HL-60/S4 treated with retinoic acid at 250 ng/mL for 4 days and 3 days (cell line): ENCODE data around the gene ZHX3.

Source experiments
- in situ Hi-C: fragments of 300-500 bp; cut with MboI; formaldehyde crosslinking; loops from 2 replicates; pipeline ENCODE4 v1.7.0; 2022; ENCODE audit warnings: low sequenced_read_pairs

Gene ZHX3

GRCh38 chr20:41306061-41306727 is 11.3 kb downstream of the ZHX3 start:
- in situ Hi-C loops: no loop called here

- in situ Hi-C loops: no loop called here
Measured at GRCh38 chr20:41304424-41305079, 13.0 kb downstream of the ZHX3 start.

GRCh38 chr20:41304002-41304401 is 13.5 kb downstream of the ZHX3 start:
- in situ Hi-C loops: no loop called here

GRCh38 chr20:41300886-41301285 is 16.6 kb downstream of the ZHX3 start:
- in situ Hi-C loops: no loop called here

GRCh38 chr20:41300383-41300782 is 17.1 kb downstream of the ZHX3 start:
- in situ Hi-C loops: no loop called here

- in situ Hi-C loops: no loop called here
Measured at GRCh38 chr20:41299899-41300298, 17.6 kb downstream of the ZHX3 start.

GRCh38 chr20:41293269-41294037 is 24.1 kb downstream of the ZHX3 start:
- in situ Hi-C loops: no loop called here

GRCh38 chr20:41290804-41291389 is 26.6 kb downstream of the ZHX3 start:
- in situ Hi-C loops: no loop called here

- in situ Hi-C loops: no loop called here
Measured at GRCh38 chr20:41287327-41287726, 30.2 kb downstream of the ZHX3 start.

GRCh38 chr20:41286240-41286851 is 31.2 kb downstream of the ZHX3 start:
- in situ Hi-C loops: no loop called here

GRCh38 chr20:41279546-41280225 is 37.8 kb downstream of the ZHX3 start:
- in situ Hi-C loops: no loop called here

GRCh38 chr20:41278936-41279335 is 38.6 kb downstream of the ZHX3 start:
- in situ Hi-C loops: no loop called here

- in situ Hi-C loops: no loop called here
Measured at GRCh38 chr20:41277049-41277448, 40.5 kb downstream of the ZHX3 start.

- in situ Hi-C loops: no loop called here
Measured at GRCh38 chr20:41276317-41276751, 41.2 kb downstream of the ZHX3 start.

GRCh38 chr20:41275301-41275731 is 42.2 kb downstream of the ZHX3 start:
- in situ Hi-C loops: no loop called here

- in situ Hi-C loops: no loop called here
Measured at GRCh38 chr20:41274152-41274551, 43.4 kb downstream of the ZHX3 start.

GRCh38 chr20:41273445-41273844 is 44.1 kb downstream of the ZHX3 start:
- in situ Hi-C loops: no loop called here

- in situ Hi-C loops: no loop called here
Measured at GRCh38 chr20:41272339-41272738, 45.2 kb downstream of the ZHX3 start.

- in situ Hi-C loops: no loop called here
Measured at GRCh38 chr20:41268917-41269652, 48.4 kb downstream of the ZHX3 start.

GRCh38 chr20:41268402-41268801 is 49.1 kb downstream of the ZHX3 start:
- in situ Hi-C loops: no loop called here
